Activated CD4-positive, alpha-beta T cell treated with anti-CD3 and anti-CD28 coated beads, Interleukin-2, amount 10 ng/mL, durations not matched to agents 7 days and 5 days (primary cell): ENCODE measurements around the gene SLC4A7. TPM values are rescaled to one million over a fixed set of nuclear protein-coding genes. Genes with fewer than 3 reads are reported as not detected.

Source experiments
- CTCF ChIA-PET: fragments of 350-600 bp; sonication (Branson Sonifier 250); formaldehyde crosslinking; loops from one replicate; lab custom pipeline; 2021; ENCODE audit warnings: antibody characterized with exemption; lab: Charles Lee
- POLR2A ChIA-PET: fragments of 350-600 bp; sonication (Branson Sonifier 250); formaldehyde crosslinking; loops from one replicate; lab custom pipeline; 2021; ENCODE audit warnings: antibody characterized with exemption; lab: Charles Lee
- DNase-seq: peaks from one replicate; pipeline ENCODE4 v3.0.0-alpha.2; 2020
- H3K27ac Mint-ChIP-seq: one replicate; pipeline ENCODE4 v1.8.0; 2021; ENCODE audit warnings: mild to moderate bottlenecking, moderate library complexity, mixed read lengths
- H3K27me3 Mint-ChIP-seq: one replicate; pipeline ENCODE4 v1.8.0; 2021; ENCODE audit warnings: mixed read lengths
- H3K36me3 Mint-ChIP-seq: one replicate; pipeline ENCODE4 v1.8.0; 2021; ENCODE audit warnings: low read depth, mixed read lengths
- H3K4me1 Mint-ChIP-seq: one replicate; pipeline ENCODE4 v1.8.0; 2021; ENCODE audit warnings: mixed read lengths
- H3K4me3 Mint-ChIP-seq: one replicate; pipeline ENCODE4 v1.8.0; 2021; ENCODE audit warnings: mild to moderate bottlenecking, moderate library complexity, mixed read lengths
- H3K9me3 Mint-ChIP-seq: one replicate; pipeline ENCODE4 v1.8.0; 2021; ENCODE audit warnings: mixed read lengths
- total RNA-seq, 2 experiments: library from RNA; stranded (reverse); gene quantifications; one replicate each; pipeline ENCODE4 v1.2.3, GENCODE V29; 2021

The SLC4A7 gene
- total RNA-seq, 2 experiments from 2014 or later = 37.6 to 46.1 TPM

- no peak for DNase-seq
- peaks cover 1% of the 10 kb centered on the region for H3K27me3 Mint-ChIP-seq
- H3K36me3 Mint-ChIP-seq = no peaks in the 10 kb centered on the region
- no peaks in the 10 kb centered on the region for H3K4me1 Mint-ChIP-seq
- ChIA-PET CTCF (no interaction called here), POLR2A (no interaction called here)
- H3K9me3 Mint-ChIP-seq = peaks cover 3% of the 10 kb centered on the region
- no peak overlapping the region for H3K27ac Mint-ChIP-seq
- H3K4me3 Mint-ChIP-seq = no peak overlapping the region
Measured at GRCh38 chr3:27324686-27325085, 159.5 kb downstream of the SLC4A7 start.

- no peak overlapping the region for H3K27ac Mint-ChIP-seq
- no peak overlapping the region for H3K4me3 Mint-ChIP-seq
- CTCF ChIA-PET = no interaction called here
- peaks cover 1% of the 10 kb centered on the region for H3K27me3 Mint-ChIP-seq
- no peaks in the 10 kb centered on the region for H3K36me3 Mint-ChIP-seq
- POLR2A ChIA-PET = no interaction called here
- no peak for DNase-seq
- H3K9me3 Mint-ChIP-seq = no peaks in the 10 kb centered on the region
- H3K4me1 Mint-ChIP-seq = no peaks in the 10 kb centered on the region
Measured at GRCh38 chr3:27323087-27323570, 161.1 kb downstream of the SLC4A7 start.

Other genes starting within 250 kb of the SLC4A7 start
- under 1 TPM; 0.56 to 0.79 TPM for gene NEK10, start 115.0 kb downstream of the SLC4A7 start, total RNA-seq
- under 1 TPM; 0.50 to 0.52 TPM for gene EOMES, start 237.9 kb upstream of the SLC4A7 start, total RNA-seq